Esophagus squamous epithelium (tissue), 4 donors: ENCODE data around the gene GSTM5.

Experiments
- POLR2A ChIP-seq, 4 donors: fragments of 450-650 bp; IDR thresholded peaks; one replicate each; pipeline ENCODE4 v1.6.1; 2017; ENCODE audit warnings: antibody characterized with exemption in 4 of 4, mild to moderate bottlenecking in 4 of 4, moderate library complexity in 3 of 4
- TF ChIP-seq, protein P1 (sequence below), 6 experiments: fragments of 450-650 bp in 4 of 6; fragments of 200-600 bp in 2 of 6; sonication (generic) in 2 of 6; IDR thresholded peaks; one replicate each; pipeline ENCODE4 v1.5.1; 2016 to 2019; ENCODE audit warnings: antibody characterized with exemption in 6 of 6, mild to moderate bottlenecking in 4 of 6, moderate library complexity in 4 of 6

DNA sequence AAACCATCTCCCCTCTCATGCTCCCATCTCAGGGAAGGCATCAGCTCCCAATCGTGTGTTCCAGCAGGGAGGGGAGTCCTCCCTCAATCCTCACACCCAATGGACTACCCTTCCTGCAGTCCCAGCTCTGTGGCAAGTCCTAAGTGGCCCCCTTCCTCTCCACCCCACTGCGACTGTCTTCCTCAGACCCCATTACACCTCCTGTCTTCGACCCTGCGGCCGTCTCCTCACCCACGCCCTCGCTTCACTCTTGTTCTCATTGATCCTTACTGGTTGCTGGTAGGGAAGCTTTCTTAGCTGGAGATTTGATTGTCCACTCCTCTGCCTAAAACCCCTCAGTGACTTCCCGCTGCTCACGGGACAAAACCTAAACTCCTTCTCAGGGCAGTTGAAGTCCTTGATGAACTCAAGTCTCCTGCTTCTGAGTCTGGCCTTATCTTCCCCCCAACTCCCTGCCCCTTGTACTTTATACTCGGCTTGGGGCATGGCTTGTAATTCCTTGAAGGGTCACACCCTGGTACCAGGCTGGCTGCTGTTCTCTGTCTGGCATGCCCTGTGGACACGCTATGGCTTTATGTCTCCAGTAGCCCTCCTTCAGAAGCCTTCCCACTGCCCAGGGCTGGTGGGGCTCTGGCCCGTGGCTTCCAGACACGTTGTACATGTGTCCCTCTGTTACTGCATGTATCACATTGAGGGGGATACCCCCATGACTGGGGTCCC, 54.0 kb downstream of the GSTM5 start:
- no peak for TF ChIP-seq POLR2A (IDR thresholded peaks at IDR 0.05)
- TF ChIP-seq, protein P1, sequence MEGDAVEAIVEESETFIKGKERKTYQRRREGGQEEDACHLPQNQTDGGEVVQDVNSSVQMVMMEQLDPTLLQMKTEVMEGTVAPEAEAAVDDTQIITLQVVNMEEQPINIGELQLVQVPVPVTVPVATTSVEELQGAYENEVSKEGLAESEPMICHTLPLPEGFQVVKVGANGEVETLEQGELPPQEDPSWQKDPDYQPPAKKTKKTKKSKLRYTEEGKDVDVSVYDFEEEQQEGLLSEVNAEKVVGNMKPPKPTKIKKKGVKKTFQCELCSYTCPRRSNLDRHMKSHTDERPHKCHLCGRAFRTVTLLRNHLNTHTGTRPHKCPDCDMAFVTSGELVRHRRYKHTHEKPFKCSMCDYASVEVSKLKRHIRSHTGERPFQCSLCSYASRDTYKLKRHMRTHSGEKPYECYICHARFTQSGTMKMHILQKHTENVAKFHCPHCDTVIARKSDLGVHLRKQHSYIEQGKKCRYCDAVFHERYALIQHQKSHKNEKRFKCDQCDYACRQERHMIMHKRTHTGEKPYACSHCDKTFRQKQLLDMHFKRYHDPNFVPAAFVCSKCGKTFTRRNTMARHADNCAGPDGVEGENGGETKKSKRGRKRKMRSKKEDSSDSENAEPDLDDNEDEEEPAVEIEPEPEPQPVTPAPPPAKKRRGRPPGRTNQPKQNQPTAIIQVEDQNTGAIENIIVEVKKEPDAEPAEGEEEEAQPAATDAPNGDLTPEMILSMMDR (IDR thresholded peaks at IDR 0.05): no peak
